ENCODE data around the gene DUSP3. TPM values are rescaled to one million over a fixed set of nuclear protein-coding genes. Genes with fewer than 3 reads are reported as not detected.
A peak's percentile ranks its signal among the peaks of the same experiment; 100 is the strongest.

The DUSP3 gene
- total and polyA plus RNA-seq, 7 donors = 90.1 to 253 (median 208) TPM

DNA sequence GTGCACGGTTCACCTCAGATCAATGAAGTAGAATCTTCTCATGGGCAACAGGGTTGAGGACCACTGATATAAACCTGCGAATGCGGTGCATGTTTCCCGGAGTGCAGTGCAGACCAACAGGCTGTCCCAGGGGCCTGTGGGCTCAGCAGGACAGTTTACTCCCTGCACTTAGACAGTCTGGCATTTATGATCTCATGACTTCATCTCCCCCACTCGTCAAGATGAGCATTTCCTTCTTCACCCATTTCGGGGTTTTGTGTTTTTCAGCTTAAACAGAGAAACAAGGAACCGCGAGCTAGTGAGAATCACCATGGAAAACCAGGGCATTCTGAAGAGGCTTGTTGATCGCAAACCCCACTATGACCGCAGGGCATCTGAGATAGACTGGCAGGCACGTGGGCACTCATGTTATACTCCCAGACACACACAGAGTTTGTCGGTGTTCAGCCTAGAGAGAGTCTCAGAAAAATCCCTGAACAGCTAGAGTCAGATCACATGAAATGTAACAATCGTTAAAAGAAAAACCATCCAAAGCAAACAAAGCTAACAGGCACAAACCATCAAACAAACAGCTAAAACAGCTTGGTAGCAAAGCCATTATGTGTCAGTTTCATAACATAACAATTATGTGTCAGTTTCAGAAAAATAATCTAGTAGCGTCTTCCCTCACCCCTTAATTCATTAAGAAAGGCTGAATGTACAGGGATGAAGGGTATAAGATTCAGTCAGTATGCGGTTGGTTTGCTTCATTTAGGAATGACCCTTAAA, 4.3 kb upstream of the DUSP3 start:
- TF ChIP-seq, protein P1, sequence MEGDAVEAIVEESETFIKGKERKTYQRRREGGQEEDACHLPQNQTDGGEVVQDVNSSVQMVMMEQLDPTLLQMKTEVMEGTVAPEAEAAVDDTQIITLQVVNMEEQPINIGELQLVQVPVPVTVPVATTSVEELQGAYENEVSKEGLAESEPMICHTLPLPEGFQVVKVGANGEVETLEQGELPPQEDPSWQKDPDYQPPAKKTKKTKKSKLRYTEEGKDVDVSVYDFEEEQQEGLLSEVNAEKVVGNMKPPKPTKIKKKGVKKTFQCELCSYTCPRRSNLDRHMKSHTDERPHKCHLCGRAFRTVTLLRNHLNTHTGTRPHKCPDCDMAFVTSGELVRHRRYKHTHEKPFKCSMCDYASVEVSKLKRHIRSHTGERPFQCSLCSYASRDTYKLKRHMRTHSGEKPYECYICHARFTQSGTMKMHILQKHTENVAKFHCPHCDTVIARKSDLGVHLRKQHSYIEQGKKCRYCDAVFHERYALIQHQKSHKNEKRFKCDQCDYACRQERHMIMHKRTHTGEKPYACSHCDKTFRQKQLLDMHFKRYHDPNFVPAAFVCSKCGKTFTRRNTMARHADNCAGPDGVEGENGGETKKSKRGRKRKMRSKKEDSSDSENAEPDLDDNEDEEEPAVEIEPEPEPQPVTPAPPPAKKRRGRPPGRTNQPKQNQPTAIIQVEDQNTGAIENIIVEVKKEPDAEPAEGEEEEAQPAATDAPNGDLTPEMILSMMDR (IDR thresholded peaks at IDR 0.05) = no peak
- intact Hi-C loops (cut with DNase I) = loop anchor here (5.0 kb wide), 2 partner anchors 49 to 64 kb away; partner anchors contain the start of genes CD300LG (in 1 of the 2) and MPP3 (in 1 of the 2)
- H3K27ac ChIP-seq = no peak overlapping the region
- DNase-seq (no peak), ATAC-seq (no peak)
- H3K36me3 ChIP-seq (ENCODE audit: insufficient read depth in 1 of 2, low read depth in 1 of 2) = no peaks in the 10 kb centered on the region
- H3K27me3 ChIP-seq (ENCODE audit: insufficient read depth in 3 of 3, low read length in 2 of 3) = no peaks in the 10 kb centered on the region
- 83 to 86% (median 85%) methylated on average over 15 of the region's 15 CpGs for WGBS, 3 donors
- H3K4me1 ChIP-seq = peaks cover 4% of the 10 kb centered on the region
- H3K4me3 ChIP-seq = no peak overlapping the region
- H3K9me3 ChIP-seq = no peaks in the 10 kb centered on the region

DNA sequence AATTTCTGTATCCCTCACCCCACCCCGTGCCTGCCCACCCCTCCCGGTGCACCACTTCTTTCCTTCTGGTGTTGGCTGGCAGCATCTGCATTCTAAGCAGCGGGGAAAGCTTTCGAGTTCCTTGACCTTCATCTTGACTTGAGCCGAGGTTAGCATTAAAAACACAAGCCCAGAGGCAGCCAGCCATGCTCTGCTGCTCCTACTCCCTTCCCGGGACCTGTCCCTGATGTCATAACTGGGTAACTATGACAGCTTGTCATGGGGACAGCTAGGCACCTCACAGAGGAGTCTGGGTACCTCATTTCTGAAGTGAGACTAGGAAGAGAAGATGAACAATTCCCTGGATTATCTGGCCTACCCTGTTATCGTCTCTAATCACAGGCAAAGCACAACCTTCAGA, 1.4 kb upstream of the DUSP3 start, which contains the start of gene CFAP97D1:
Gene CFAP97D1 (plus strand): TSS at position 301 of the 400 bp plus-strand sequence. CDS start 28 bp downstream, at position 329.
- Histone ChIP-seq H3K4me3 (peak within 1 kb of the TSS; percentile 98), H3K36me3 (ENCODE audit: insufficient read depth in 1 of 2, low read depth in 1 of 2) (no peaks in the 10 kb centered on the region), H3K27ac (peak within 1 kb of the TSS; percentile 100), H3K9me3 (no peaks in the 10 kb centered on the region), H3K27me3 (ENCODE audit: insufficient read depth in 3 of 3, low read length in 2 of 3) (no peaks in the 10 kb centered on the region), H3K4me1 (peaks cover 29% of the 10 kb centered on the region)
- TF ChIP-seq, protein P1 (IDR thresholded peaks at IDR 0.05) = no peak
- DNase-seq = no peak
- 61 to 73% (median 67%) methylated on average over 7 of the region's 7 CpGs for WGBS, 3 donors
- ATAC-seq = no peak
- intact Hi-C loops (cut with DNase I) = loop anchor here (5.0 kb wide), 2 partner anchors 52 to 67 kb away; partner anchors contain the start of genes CD300LG (in 1 of the 2) and MPP3 (in 1 of the 2)

DNA sequence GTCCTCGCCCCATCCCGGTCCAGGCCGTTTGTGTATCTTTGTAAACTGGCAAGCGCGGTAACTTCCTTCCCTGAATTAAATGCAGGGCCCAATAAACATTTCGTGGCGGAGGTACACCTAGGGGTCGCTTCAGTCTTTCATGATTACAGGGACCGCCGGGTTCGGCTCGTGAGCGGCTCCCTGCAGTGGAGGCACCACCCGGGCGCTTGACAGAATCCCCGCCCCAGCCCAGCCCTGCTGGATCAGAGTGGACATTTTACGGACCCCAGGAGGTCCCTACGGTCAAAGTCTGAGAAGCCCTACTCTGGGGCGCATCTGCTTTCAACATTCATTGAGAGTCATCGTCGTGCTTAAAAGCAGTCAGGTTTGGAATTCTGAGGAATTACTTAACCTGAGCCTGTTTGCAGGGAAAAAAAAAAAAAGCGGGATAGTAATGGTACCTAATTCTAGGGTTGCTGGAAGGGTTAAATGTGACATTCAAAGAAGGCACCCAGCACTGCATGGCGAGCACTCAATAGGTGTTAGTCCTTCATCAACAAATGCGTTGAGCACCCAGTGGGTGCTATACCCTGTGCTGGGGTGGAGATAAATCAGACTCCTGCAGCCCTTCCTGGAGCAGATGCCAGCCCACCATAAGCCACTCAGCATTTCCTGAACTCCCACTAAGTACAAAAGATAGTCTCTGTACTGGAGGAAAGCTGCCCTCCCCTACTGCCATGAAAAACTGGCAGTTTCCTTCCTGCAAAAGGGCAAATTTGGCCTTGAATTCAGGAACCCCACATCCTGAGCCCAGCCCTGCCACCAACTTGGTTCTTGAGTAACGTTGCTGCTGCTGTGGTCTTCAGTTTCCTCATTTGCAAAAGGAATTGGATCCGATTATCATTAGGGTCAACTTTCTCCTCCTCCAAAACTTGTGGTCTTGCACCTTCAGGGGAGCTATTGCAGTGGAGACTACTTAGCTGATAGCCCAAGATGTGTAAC, 658 bp upstream of the DUSP3 start:
- TF ChIP-seq, protein P1 (IDR thresholded peaks at IDR 0.05) = no peak
- Histone ChIP-seq H3K27me3 (ENCODE audit: insufficient read depth in 3 of 3, low read length in 2 of 3) (no peaks in the 10 kb centered on the region), H3K4me3 (peak overlapping the region; percentile 98), H3K27ac (peak overlapping the region; percentile 100), H3K4me1 (peaks cover 36% of the 10 kb centered on the region), H3K36me3 (ENCODE audit: insufficient read depth in 1 of 2, low read depth in 1 of 2) (peaks cover 0 to 3% of the 10 kb centered on the region in 2 donors), H3K9me3 (no peaks in the 10 kb centered on the region)
- intact Hi-C loops (cut with DNase I) = loop anchor here (5.0 kb wide), 2 partner anchors 53 to 68 kb away; partner anchors contain the start of genes CD300LG (in 1 of the 2) and MPP3 (in 1 of the 2)
- ATAC-seq (no peak), DNase-seq (no peak)
- WGBS, 3 donors = 8 to 9% (median 9%) methylated on average over 26 of the region's 26 CpGs

DNA sequence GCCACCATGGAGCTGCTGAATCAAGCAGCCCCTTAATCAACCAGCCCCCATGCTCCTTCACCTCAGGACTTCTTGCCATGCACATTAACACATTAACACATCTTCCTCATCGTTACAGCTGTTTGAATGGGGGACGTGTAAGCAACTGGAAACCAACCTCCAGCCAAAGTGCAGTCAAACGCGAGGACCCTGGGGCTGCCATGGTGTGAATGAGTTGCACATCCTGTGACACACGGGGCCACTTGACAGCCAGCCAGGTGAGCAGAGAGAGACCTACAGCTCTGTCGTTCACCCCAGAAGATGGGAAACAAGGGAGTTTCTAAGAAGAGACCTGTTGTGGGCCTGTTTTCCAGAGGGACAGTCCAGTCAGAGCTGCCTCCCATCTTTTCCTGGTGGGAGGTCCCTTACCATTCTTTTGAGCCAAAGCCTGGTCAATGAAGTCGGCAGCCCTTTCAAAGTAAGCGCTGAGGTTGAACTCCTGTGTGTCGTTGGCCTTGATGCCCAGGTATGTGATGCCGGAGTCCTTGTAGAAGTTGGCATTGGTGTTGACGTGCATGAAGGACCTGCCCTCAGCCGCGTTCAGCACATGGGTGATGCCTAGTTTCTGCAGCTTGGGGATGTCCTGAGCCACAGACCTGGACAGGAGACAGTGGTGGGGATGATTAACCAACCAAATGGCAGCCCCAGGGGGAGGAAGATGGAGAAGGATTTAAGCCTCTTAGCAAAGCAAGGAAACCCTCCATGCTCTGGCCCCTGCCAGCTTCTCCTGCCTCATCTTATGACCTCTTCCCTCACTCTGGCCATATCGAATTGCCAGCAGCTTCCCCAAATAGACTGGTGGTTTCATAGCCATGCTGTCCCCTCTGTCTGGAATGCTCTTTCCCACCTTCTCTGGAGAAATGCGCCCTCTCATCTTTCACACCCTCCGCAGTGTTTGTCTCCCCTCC, 4.2 kb downstream of the DUSP3 start:
- TF ChIP-seq, protein P1 (IDR thresholded peaks at IDR 0.05) = no peak
- H3K36me3 ChIP-seq (ENCODE audit: insufficient read depth in 1 of 2, low read depth in 1 of 2) = peaks cover 2 to 47% of the 10 kb centered on the region in 2 donors
- H3K4me1 ChIP-seq = peaks cover 66% of the 10 kb centered on the region
- ATAC-seq (peak; percentile 43 to 53 (median 50)), DNase-seq (no peak)
- peak overlapping the region; percentile 100 for H3K27ac ChIP-seq
- 43 to 71% (median 47%) methylated on average over 16 of the region's 16 CpGs for WGBS, 3 donors
- no peaks in the 10 kb centered on the region for H3K27me3 ChIP-seq (ENCODE audit: insufficient read depth in 3 of 3, low read length in 2 of 3)
- intact Hi-C loops (cut with DNase I) = no loop called here
- peak overlapping the region; percentile 24 for H3K4me3 ChIP-seq
- H3K9me3 ChIP-seq = no peaks in the 10 kb centered on the region
